IMR-90 (cell line): Measurements from ENCODE around the gene ELF5.

Experiments used
- CEBPB ChIP-seq: IDR thresholded peaks from 2 replicates; pipeline ENCODE4 v1.6.1; 2012; ENCODE audit warnings: low read depth, low read length, improper control_type of control experiment
- CHD1 ChIP-seq: IDR thresholded peaks from 2 replicates; pipeline ENCODE4 v1.6.1; 2012; ENCODE audit warnings: low read depth, low read length, improper control_type of control experiment
- MAFK ChIP-seq: IDR thresholded peaks from 2 replicates; pipeline ENCODE4 v1.6.1; 2012; ENCODE audit warnings: low read depth, low read length, improper control_type of control experiment
- MAZ ChIP-seq: IDR thresholded peaks from 2 replicates; pipeline ENCODE4 v1.6.1; 2012; ENCODE audit warnings: low read depth, mild to moderate bottlenecking, low read length, improper control_type of control experiment, moderate library complexity, borderline replicate concordance
- POLR2A ChIP-seq: IDR thresholded peaks from 2 replicates; pipeline ENCODE4 v1.6.1; 2012; ENCODE audit warnings: mild to moderate bottlenecking, low read depth, low read length
- RAD21 ChIP-seq: IDR thresholded peaks from 2 replicates; pipeline ENCODE4 v1.6.1; 2012; ENCODE audit warnings: low read length, improper control_type of control experiment
- RFX5 ChIP-seq: IDR thresholded peaks from 2 replicates; pipeline ENCODE4 v1.8.0; 2012; ENCODE audit warnings: low read depth, mild to moderate bottlenecking, low read length, moderate library complexity
- SMC3 ChIP-seq: fragments of 150-350 bp; IDR thresholded peaks from 2 replicates; pipeline ENCODE4 v1.6.1; 2016; ENCODE audit warnings: low read depth, mild to moderate bottlenecking, antibody characterized with exemption, low read length, moderate library complexity
- TF ChIP-seq, protein P1 (sequence below): conservative IDR thresholded peaks from 2 replicates; pipeline ENCODE4 v1.5.1; 2012; ENCODE audit warnings: mild to moderate bottlenecking, low read depth, low read length, improper control_type of control experiment
- TF ChIP-seq, protein P2 (sequence below): fragments of 150-350 bp; IDR thresholded peaks from 2 replicates; pipeline ENCODE4 v1.6.1; 2016; ENCODE audit warnings: low read depth, mild to moderate bottlenecking, low read length, moderate library complexity, borderline replicate concordance

DNA sequence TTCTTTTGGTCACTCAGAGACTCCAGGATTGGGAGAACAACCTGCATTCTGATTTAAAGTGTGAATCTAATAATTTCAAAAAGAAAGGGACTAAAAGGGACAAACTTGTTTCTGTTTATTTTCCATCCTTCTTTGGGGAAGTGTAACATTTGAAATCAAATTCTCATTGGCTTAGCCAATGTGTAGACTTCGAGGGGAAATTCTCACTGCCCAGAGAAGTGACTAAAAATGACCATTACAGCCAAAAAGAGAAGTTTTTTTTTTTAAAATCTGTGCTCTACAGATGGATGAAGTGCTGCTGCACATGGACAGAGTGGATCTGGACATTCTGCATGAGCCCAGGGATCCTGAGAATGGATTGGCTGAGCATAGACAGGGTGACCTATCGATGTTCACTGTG is 49.4 kb upstream of the ELF5 start:
- TF ChIP-seq, protein P1, sequence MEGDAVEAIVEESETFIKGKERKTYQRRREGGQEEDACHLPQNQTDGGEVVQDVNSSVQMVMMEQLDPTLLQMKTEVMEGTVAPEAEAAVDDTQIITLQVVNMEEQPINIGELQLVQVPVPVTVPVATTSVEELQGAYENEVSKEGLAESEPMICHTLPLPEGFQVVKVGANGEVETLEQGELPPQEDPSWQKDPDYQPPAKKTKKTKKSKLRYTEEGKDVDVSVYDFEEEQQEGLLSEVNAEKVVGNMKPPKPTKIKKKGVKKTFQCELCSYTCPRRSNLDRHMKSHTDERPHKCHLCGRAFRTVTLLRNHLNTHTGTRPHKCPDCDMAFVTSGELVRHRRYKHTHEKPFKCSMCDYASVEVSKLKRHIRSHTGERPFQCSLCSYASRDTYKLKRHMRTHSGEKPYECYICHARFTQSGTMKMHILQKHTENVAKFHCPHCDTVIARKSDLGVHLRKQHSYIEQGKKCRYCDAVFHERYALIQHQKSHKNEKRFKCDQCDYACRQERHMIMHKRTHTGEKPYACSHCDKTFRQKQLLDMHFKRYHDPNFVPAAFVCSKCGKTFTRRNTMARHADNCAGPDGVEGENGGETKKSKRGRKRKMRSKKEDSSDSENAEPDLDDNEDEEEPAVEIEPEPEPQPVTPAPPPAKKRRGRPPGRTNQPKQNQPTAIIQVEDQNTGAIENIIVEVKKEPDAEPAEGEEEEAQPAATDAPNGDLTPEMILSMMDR, result no peak
- TF ChIP-seq CEBPB (no peak), CHD1 (no peak), RFX5 (no peak), POLR2A (no peak), SMC3 (no peak), MAFK (no peak), RAD21 (no peak), MAZ (no peak)
- TF ChIP-seq, protein P2, sequence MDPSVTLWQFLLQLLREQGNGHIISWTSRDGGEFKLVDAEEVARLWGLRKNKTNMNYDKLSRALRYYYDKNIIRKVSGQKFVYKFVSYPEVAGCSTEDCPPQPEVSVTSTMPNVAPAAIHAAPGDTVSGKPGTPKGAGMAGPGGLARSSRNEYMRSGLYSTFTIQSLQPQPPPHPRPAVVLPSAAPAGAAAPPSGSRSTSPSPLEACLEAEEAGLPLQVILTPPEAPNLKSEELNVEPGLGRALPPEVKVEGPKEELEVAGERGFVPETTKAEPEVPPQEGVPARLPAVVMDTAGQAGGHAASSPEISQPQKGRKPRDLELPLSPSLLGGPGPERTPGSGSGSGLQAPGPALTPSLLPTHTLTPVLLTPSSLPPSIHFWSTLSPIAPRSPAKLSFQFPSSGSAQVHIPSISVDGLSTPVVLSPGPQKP, result no peak
